ENCODE results near the gene PSENEN.

Gene PSENEN

DNA sequence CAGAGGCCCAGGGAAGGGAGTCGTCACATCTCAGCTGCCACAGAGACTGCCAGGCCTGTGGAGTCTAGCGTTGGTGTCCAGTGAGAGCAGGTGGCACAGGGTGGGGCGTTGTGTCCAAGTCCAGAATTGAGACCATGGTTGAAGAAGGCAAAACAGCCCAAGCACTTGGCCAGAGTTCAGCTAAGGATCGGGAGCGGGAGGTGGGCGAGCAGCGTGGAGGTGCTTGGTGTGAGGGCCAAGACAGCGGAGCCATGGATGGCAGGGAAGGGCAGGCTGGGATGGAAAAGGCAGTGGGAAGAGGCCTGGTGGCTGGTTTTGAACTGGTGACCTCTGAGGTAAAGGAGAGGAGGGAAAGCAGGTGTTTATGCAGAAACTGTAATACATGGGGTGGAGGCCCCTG, 11.2 kb upstream of the PSENEN start:
- DNase-seq = no peak

DNA sequence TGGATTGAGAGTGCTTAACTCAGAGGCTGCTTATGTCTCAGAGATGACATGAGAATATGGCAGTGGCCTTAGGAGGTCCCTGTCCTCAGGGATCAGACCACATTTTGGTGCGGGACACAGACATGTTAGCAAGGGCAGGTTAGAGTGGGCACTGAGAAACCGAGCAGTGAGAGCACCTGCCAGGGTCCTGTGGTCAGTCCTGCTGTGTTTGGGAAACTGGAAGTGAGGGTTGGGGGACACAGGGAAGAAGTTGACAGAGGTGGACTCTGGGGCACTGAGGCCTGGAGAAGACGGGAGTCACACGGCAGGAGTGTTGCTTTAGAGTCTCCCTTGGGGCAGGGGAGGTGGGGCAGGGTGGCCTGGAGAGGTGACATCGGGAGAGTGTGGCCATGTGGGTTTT, 10.6 kb upstream of the PSENEN start:
- no peak for DNase-seq

- no peak for DNase-seq
Observed at GRCh38 chr19:35736913-35737886, 8.3 kb upstream of the PSENEN start.

DNA sequence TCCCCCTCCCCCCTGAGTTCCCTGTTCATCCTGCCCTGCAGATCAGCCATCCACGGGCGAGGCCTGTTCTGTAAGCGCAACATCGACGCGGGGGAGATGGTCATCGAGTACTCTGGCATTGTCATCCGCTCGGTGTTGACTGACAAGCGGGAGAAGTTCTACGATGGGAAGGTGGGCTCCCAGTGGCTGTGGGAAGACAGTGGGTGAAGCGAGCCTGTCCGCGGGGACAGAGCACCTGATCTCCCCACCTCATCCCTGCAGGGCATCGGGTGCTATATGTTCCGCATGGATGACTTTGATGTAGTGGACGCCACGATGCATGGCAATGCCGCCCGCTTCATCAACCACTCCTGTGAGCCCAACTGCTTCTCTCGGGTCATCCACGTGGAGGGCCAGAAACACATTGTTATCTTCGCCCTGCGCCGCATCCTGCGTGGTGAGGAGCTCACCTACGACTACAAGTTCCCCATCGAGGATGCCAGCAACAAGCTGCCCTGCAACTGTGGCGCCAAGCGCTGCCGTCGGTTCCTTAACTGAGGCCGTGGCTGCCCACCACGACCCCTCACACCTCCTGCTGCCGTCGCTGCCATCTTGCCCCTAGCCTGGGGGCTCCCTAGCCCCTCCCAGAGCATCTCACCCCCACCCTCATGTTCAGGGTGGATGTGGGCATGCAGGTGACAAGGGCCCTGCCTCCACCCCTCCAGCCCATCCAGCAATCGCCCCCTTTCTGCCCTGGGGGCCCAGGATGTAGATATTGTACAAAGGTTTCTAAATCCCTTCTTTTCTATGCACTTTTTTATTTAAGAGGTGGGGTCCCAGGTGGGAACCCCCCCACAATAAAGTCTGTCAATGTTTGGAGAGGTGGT, 7.2 kb upstream of the PSENEN start:
- DNase-seq = no peak

DNA sequence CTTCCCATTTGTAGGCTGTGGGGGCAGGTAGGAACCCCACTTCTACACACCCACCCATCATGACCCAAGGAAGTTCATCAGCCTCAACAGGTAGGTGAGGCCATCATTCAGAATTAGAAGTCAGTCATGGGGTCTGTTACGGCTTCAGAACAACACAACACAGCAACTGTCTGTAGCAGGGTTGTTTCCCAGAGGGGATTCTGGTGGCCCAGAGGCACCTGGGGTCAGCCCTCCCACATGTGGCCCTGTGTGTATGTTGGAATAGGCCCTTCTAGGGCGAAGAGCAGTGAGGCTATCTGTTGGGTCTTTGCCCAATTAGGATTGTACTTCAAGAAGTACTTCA, 6.6 kb upstream of the PSENEN start:
- no peak for DNase-seq

- no peak for DNase-seq
Observed at GRCh38 chr19:35739275-35740107, 6.0 kb upstream of the PSENEN start.

GRCh38 chr19:35740108-35740422, 5.4 kb upstream of the PSENEN start:
- DNase-seq = no peak

GRCh38 chr19:35740423-35741202, 4.8 kb upstream of the PSENEN start:
- peak; percentile 58 to 98 (median 94) for DNase-seq

GRCh38 chr19:35741203-35741515, 4.3 kb upstream of the PSENEN start:
- no peak for DNase-seq

- peak in 6 of 14 donors; percentile 12 to 45 (median 28) for DNase-seq
Observed at GRCh38 chr19:35742121-35742724, 3.2 kb upstream of the PSENEN start, which contains the start of gene IGFLR1. TSS of gene IGFLR1 (minus strand) at chr19:35742452. CDS start at chr19:35741180, 1,272 bp downstream.

DNA sequence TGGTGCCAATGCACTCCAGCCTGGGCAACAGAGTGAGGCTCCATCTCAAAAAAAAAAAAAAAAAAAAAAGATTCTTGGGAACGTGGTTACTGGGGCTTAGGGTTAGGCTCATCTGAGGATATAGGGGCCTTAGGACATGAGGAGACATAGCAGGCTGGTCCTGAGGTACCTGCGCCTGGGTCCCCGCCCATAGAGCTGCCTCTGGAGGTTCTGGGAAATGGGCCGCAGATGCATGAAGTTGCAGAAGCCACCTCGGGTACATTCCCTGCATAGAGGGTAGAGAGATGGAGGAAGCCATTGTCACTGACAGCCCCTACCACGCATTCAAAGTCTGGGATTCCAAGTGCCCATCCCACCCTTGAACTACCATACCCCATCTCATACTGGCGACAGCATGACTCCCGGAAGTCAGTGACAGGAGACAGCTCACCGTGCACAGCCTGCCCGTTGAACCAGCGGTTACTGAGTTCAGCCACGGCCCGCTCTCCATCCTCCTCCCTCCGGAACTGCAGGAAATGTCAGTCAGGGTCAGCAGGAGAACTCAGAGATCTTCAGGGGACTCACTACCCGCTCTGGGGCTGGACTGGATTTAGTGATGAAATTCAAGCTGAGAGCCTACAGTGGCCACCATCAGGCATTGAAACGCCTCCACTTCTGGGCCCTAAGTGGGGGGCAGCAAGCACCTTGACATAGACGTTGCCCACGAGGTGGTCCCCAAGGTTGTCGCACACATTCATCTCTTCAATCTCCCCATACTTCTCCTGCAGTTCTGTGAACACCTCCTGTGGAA, 1.6 kb upstream of the PSENEN start:
- no peak for DNase-seq

- DNase-seq = peak; percentile 37 to 94 (median 88)
Observed at GRCh38 chr19:35744430-35745327, 772 bp upstream of the PSENEN start.

DNA sequence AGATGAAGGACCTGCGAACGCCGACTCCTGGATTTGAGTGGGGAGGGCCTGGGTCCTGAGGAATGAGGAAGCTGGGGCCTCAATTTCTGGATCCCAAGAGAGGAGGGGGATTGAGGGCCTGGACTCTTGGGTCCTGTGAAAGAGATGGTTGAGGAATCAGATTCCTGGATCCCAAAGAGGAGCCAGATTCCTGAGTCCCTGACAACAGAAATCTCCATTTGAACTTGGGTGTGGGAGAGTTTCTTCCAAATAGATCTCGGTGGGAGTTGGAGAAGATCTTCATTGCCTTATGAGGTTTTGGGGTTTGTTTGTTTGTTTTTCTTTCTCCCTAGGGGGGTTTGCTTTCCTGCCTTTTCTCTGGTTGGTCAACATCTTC, 624 bp downstream of the PSENEN start:
- DNase-seq = no peak

GRCh38 chr19:35746531-35746930, 1.1 kb downstream of the PSENEN start:
- no peak for DNase-seq

DNA sequence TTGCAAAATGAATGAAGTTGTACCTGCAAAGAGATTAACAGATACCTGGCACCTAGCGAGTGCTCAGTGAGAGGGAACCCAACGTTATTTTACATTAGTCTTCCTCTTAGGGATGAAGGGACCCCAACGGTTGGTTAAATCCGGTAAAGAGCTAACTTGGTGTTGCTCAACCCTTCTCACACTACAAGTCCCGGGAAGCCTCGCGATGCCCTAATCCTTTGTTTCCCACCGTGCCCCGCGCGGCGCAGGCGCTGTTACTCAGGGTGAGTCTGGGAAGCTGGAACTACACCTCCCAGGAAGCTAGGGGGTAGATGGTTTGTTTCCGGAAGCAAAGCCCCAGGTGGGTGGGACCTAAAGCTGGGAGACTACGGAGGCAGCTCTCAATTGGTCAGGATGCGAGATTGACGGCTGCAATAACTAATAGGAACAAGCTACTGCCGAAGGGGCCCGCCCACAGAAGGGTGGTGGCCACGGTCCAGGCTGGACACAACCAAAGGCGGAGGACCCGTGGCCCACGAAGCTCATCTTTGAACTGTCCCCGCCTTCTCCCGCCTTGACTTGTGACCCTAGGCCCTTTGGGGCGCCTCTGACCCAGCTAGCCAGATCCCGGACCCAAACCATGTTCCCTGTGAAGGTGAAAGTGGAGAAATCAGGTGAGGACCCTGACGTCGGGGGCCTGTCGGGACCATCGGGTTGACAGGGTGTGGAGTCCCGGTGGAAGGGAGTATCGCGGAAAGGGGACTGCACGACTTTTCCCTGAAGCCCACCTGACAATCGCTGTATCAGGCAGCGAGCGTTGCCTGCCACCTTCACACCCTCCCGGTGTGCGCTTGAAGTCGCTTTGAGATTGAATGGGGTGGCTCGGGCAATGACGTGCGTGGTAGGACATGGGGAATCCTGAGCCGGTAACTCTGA, 2.9 kb downstream of the PSENEN start, which contains the start of gene LIN37:
Gene LIN37 (plus strand): TSS at position 471 of the 915 bp plus-strand sequence. CDS start 149 bp downstream, at position 620.
- peak; percentile 91 to 100 (median 98) for DNase-seq

DNA sequence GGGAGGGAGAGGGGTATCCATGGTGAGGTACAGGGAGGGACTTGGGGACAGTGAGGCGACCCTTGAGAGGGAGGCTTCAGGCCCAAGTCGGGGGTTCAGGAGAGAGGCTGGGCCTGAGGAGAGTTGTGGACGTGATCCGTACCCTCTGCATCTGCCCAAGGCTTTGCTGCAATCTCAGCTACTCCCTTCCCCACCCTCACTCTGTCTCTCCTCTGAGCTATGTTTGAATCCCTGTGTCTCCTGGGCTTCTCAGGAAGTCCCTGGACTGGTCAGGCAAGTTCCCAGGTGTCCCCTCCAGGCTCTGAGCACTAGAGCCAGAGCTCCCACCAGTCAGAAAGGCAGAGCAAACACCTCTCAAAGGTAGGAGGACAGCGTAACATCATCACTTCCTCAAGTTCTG, 4.7 kb downstream of the PSENEN start:
- DNase-seq = no peak

DNA sequence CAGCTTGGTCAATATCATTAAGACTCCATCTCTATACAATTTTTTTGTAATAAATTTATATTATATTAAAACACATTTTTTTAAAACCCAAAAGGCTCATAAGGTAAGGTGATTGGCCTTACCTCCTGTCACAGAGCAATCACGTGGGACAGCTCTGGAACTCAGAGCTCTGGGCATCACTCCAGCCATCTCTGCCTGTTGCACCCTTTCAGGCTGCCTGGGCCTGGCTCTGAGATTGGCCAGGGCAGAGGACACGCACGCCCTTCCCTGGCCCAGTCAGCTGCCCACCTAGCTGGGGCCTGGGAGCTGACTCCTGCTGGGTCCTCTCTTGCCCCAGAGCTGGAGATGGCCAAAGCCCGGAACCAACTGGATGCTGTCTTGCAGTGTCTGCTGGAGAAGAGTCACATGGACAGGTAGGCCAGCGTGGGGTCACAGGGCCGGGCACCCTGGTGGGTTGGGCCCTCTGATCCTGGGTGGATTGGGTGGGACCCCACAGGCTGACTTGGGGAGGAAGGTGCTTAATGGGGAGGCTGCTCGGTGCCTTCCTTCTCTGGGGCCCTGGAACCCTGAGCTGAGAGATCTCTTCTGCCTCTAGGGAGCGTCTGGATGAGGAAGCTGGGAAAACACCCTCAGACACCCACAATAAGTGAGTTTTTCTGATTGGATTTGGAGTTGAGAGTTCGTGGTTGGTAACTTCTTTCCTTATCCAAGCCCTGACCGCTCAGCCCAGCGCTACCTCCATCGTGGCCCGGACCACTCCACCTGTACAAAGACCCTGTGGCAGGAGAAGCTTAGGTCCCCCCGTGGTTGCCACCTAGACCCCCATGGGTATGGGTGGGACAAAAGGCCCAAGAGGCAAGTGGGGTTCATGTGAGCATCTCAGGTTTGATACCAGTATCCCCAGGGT, 6.6 kb downstream of the PSENEN start:
- DNase-seq = no peak

All from C1 segment of cervical spinal cord (tissue), 14 donors.